Measurements from ENCODE around the gene P2RX2.

DNA sequence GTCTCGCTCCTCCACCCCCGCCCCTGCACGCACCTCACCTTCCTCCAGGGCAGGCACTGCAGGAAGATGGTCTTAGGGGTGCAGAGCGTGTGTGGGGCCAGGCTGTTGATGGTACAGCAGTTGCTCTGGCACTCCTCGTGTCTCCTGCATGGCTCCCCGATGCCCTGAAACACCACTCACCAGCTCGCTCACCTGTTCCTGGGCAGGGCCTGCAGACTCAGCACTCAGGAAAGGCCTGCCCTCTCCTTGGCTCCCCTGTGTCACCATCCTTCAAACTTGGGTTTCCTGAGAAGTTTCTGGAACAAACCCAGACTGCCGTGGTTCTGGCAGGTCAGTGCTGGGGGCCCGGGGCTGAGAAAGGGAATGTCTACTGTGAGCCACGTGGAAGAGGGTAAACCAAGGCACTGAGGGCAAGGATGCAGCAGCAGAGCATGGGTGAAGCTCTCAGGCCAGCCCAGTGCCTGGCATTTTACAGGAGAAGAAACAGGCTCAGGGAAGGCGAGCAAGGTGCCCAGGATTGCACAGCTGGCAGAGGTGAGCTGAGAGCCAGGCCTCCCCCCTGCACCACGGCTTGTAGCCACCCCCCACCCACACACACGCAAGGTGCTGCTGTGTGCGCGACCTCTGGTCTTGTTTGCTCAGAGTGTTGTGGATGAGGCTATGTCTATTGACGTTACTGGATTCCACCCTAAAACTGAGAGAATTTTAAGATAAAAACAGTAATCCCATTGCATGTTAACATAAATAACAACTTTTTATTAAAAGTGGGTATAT is 13.7 kb upstream of the P2RX2 start:
- TF ChIP-seq, protein P1, sequence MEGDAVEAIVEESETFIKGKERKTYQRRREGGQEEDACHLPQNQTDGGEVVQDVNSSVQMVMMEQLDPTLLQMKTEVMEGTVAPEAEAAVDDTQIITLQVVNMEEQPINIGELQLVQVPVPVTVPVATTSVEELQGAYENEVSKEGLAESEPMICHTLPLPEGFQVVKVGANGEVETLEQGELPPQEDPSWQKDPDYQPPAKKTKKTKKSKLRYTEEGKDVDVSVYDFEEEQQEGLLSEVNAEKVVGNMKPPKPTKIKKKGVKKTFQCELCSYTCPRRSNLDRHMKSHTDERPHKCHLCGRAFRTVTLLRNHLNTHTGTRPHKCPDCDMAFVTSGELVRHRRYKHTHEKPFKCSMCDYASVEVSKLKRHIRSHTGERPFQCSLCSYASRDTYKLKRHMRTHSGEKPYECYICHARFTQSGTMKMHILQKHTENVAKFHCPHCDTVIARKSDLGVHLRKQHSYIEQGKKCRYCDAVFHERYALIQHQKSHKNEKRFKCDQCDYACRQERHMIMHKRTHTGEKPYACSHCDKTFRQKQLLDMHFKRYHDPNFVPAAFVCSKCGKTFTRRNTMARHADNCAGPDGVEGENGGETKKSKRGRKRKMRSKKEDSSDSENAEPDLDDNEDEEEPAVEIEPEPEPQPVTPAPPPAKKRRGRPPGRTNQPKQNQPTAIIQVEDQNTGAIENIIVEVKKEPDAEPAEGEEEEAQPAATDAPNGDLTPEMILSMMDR (IDR thresholded peaks at IDR 0.05), result no peak
- TF ChIP-seq EZH2 (IDR thresholded peaks at IDR 0.05), result no peak

Data from neural progenitor cell (in vitro differentiated cells).